ENCODE results near the gene DPF3.

- no peak for TF ChIP-seq ELK1 (IDR thresholded peaks at IDR 0.05; ENCODE audit: low read depth, low read length)
- no peak for TF ChIP-seq CTCF (IDR thresholded peaks at IDR 0.05)
- TF ChIP-seq SMC3 (IDR thresholded peaks at IDR 0.05): no peak
- TF ChIP-seq BHLHE40 (IDR thresholded peaks at IDR 0.05; ENCODE audit: low read depth, low read length): no peak
- no peak for TF ChIP-seq CBX8 (IDR thresholded peaks at IDR 0.05)
- TF ChIP-seq HOXA7 (CRISPR knock-in tag; IDR thresholded peaks at IDR 0.05): no peak
- TF ChIP-seq HEYL (CRISPR knock-in tag; IDR thresholded peaks at IDR 0.05): no peak
- no peak for TF ChIP-seq POLR2A (IDR thresholded peaks at IDR 0.05; ENCODE audit: low read length)
Observed at GRCh38 chr14:72690324-72690723, 203.6 kb downstream of the DPF3 start.

All from A549 (cell line).